H1 (cell line): ENCODE data around the gene MX1. TPM values are rescaled to one million over a fixed set of nuclear protein-coding genes. Genes with fewer than 3 reads are reported as not detected.

Experiments
- CTCF ChIA-PET: fragments of 300-600 bp; sonication (Branson Sonifier 250); formaldehyde crosslinking; loops from one replicate; lab custom pipeline; 2021; ENCODE audit not compliant: partially characterized antibody; lab: Charles Lee
- POLR2A ChIA-PET: fragments of 300-600 bp; sonication (Branson Sonifier 250); formaldehyde crosslinking; loops from one replicate; lab custom pipeline; 2021; ENCODE audit warnings: inconsistent platforms; ENCODE audit not compliant: partially characterized antibody; lab: Charles Lee
- DNase-seq, 2 experiments: peaks; one replicate each; pipeline versions ENCODE4 v3.0.0 to v3.0.0-alpha.2; 2010 to 2022; ENCODE audit warnings: low spot score in 2 of 2, low read depth in 1 of 2, mixed read lengths in 1 of 2
- FAIRE-seq: peaks from 2 replicates; lab custom pipeline; 2011; peaks lifted over from hg19 to GRCh38; lab: Jason Lieb, UNC
- H2AFZ ChIP-seq: 2 replicates; pipeline ENCODE4 v1.8.1; 2012; ENCODE audit warnings: low read length, inconsistent platforms
- H2AK5ac ChIP-seq: 2 replicates; pipeline ENCODE4 v1.6.1; 2013; ENCODE audit warnings: low read depth, low read length
- H2BK120ac ChIP-seq: replicated peaks from 2 replicates; pipeline ENCODE3; 2013; ENCODE audit warnings: low read depth, low read length, inconsistent platforms
- H2BK12ac ChIP-seq: 2 replicates; pipeline ENCODE4 v1.6.1; 2013; ENCODE audit warnings: low read depth, low read length
- H2BK15ac ChIP-seq: 2 replicates; pipeline ENCODE4 v1.6.1; 2013; ENCODE audit warnings: low read length
- H2BK20ac ChIP-seq: 2 replicates; pipeline ENCODE4 v1.6.1; 2013; ENCODE audit warnings: low read length
- H2BK5ac ChIP-seq: 2 replicates; pipeline ENCODE4 v1.6.1; 2013; ENCODE audit warnings: low read depth, low read length
- H3K14ac ChIP-seq: 2 replicates; pipeline ENCODE4 v1.6.1; 2013; ENCODE audit warnings: inconsistent platforms; ENCODE audit not compliant: insufficient read length
- H3K18ac ChIP-seq: 2 replicates; pipeline ENCODE4 v1.6.1; 2013; ENCODE audit warnings: low read length; ENCODE audit errors: extremely low read depth
- H3K23ac ChIP-seq: 2 replicates; pipeline ENCODE4 v1.6.1; 2013; ENCODE audit warnings: inconsistent platforms; ENCODE audit not compliant: insufficient read length
- H3K23me2 ChIP-seq: 2 replicates; pipeline ENCODE4 v1.6.1; 2013; ENCODE audit warnings: low read depth, low read length
- H3K27ac ChIP-seq: 2 replicates; pipeline ENCODE4 v1.6.1; 2011; ENCODE audit warnings: low read depth, low read length, inconsistent platforms
- H3K27me3 ChIP-seq, 4 experiments: replicated peaks in 1 of 4; 1 replicate in 1 of 4; 2 replicates in 3 of 4; pipeline versions ENCODE4 v1.6.1 to v1.8.1; 2011 to 2013; ENCODE audit warnings: low read length in 3 of 4, mild to moderate bottlenecking in 3 of 4, inconsistent platforms in 2 of 4, mixed read lengths in 2 of 4, moderate library complexity in 1 of 4; ENCODE audit not compliant: control insufficient read depth in 3 of 4, insufficient read depth in 3 of 4; ENCODE audit errors: extremely low read depth in 1 of 4
- H3K36me3 ChIP-seq, 4 experiments: 2 replicates each; pipeline versions ENCODE4 v1.6.1 to v1.8.1; 2011 to 2013; ENCODE audit warnings: mild to moderate bottlenecking in 4 of 4, low read length in 3 of 4, moderate library complexity in 2 of 4, control low read depth in 1 of 4, inconsistent platforms in 1 of 4; ENCODE audit not compliant: insufficient read depth in 4 of 4, control insufficient read depth in 2 of 4
- H3K4ac ChIP-seq: replicated peaks from 2 replicates; pipeline ENCODE3; 2013; ENCODE audit warnings: low read length, low read depth, mixed read lengths, inconsistent platforms; ENCODE audit not compliant: insufficient read length
- H3K4me1 ChIP-seq, 4 experiments: replicated peaks in 1 of 4; 1 replicate in 1 of 4; 2 replicates in 3 of 4; pipeline versions ENCODE4 v1.6.1 to v1.8.1; 2011 to 2013; ENCODE audit warnings: low read length in 3 of 4, inconsistent platforms in 2 of 4, mixed read lengths in 1 of 4; ENCODE audit not compliant: insufficient read depth in 4 of 4, control insufficient read depth in 3 of 4
- H3K4me2 ChIP-seq, 2 experiments: 2 replicates each; pipeline versions ENCODE4 v1.6.1 to v1.8.1; 2011 to 2013; ENCODE audit warnings: low read depth in 2 of 2, low read length in 2 of 2, control low read depth in 1 of 2, inconsistent platforms in 1 of 2, mild to moderate bottlenecking in 1 of 2; ENCODE audit not compliant: insufficient read depth in 1 of 2
- H3K4me3 ChIP-seq, 4 experiments: fragments of 200-600, 300-600 bp in 1 of 4; sonication (generic), shearing (Covaris generic), sonication (Bioruptor Twin) in 1 of 4; 2 replicates each; pipeline versions ENCODE4 v1.5.1 to v1.8.1; 2011 to 2016; ENCODE audit warnings: low read length in 4 of 4, low read depth in 3 of 4, control low read depth in 2 of 4, inconsistent platforms in 2 of 4, mild to moderate bottlenecking in 2 of 4, mixed read lengths in 1 of 4, moderate library complexity in 1 of 4; ENCODE audit not compliant: insufficient read depth in 2 of 4; ENCODE audit errors: extremely low read depth in 1 of 4
- H3K56ac ChIP-seq: replicated peaks from 2 replicates; pipeline ENCODE3; 2013; ENCODE audit warnings: low read depth, mild to moderate bottlenecking, mixed read lengths, low read length, inconsistent platforms; ENCODE audit not compliant: insufficient read length
- H3K79me1 ChIP-seq: 2 replicates; pipeline ENCODE4 v1.6.1; 2013; ENCODE audit warnings: low read depth, low read length, control low read depth
- H3K79me2 ChIP-seq, 2 experiments: 2 replicates each; pipeline versions ENCODE4 v1.6.1 to v1.8.1; 2012 to 2013; ENCODE audit warnings: low read length in 2 of 2, mild to moderate bottlenecking in 2 of 2, inconsistent platforms in 1 of 2; ENCODE audit not compliant: insufficient read depth in 2 of 2, control insufficient read depth in 1 of 2
- H3K9ac ChIP-seq, 4 experiments: replicated peaks in 1 of 4; 1 replicate in 1 of 4; 2 replicates in 3 of 4; pipeline versions ENCODE4 v1.6.1 to v1.8.1; 2011 to 2013; ENCODE audit warnings: low read depth in 3 of 4, low read length in 3 of 4, control low read depth in 2 of 4, mild to moderate bottlenecking in 2 of 4, moderate library complexity in 2 of 4, inconsistent platforms in 1 of 4; ENCODE audit errors: extremely low read depth in 1 of 4
- H3K9me3 ChIP-seq, 2 experiments: 2 replicates each; pipeline versions ENCODE4 v1.6.1 to v1.8.1; 2012 to 2013; ENCODE audit warnings: mild to moderate bottlenecking in 2 of 2, moderate library complexity in 2 of 2, control low read depth in 1 of 2, inconsistent platforms in 1 of 2, low read depth in 1 of 2, low read length in 1 of 2, mixed read lengths in 1 of 2; ENCODE audit not compliant: insufficient read depth in 2 of 2
- H4K20me1 ChIP-seq, 2 experiments: replicated peaks in 1 of 2; 2 replicates each; pipeline versions ENCODE3 to v1.8.1; 2011 to 2013; ENCODE audit warnings: inconsistent platforms in 2 of 2, low read length in 2 of 2, mild to moderate bottlenecking in 1 of 2; ENCODE audit not compliant: insufficient read depth in 2 of 2, control insufficient read depth in 1 of 2
- H4K5ac ChIP-seq: 2 replicates; pipeline ENCODE4 v1.6.1; 2013; ENCODE audit warnings: low read length, low read depth, mixed read lengths, inconsistent platforms; ENCODE audit not compliant: insufficient read length
- H4K8ac ChIP-seq: 2 replicates; pipeline ENCODE4 v1.8.0; 2013; ENCODE audit warnings: mild to moderate bottlenecking, moderate library complexity, low read length, inconsistent platforms; ENCODE audit not compliant: insufficient read depth; ENCODE audit errors: extremely low read depth
- H4K91ac ChIP-seq: replicated peaks from 2 replicates; pipeline ENCODE3; 2013; ENCODE audit warnings: low read length, mixed read lengths, inconsistent platforms; ENCODE audit not compliant: insufficient read length
- CHD2 ChIP-seq: IDR thresholded peaks from 2 replicates; pipeline ENCODE4 v1.6.1; 2012; ENCODE audit warnings: low read length, improper control_type of control experiment
- CREB1 ChIP-seq: IDR thresholded peaks from 2 replicates; pipeline ENCODE4 v1.6.1; 2012; ENCODE audit warnings: inconsistent platforms
- EGR1 ChIP-seq: IDR thresholded peaks from 2 replicates; pipeline ENCODE4 v1.6.1; 2011; ENCODE audit warnings: low read depth, low read length, borderline replicate concordance
- EP300 ChIP-seq, 2 experiments: IDR thresholded peaks; 1 replicate in 1 of 2; 2 replicates in 1 of 2; pipeline ENCODE4 v1.6.1; 2011 to 2012; ENCODE audit warnings: low read depth in 2 of 2, low read length in 2 of 2, mild to moderate bottlenecking in 2 of 2, borderline replicate concordance in 1 of 2, inconsistent platforms in 1 of 2, moderate library complexity in 1 of 2
- NANOG ChIP-seq: IDR thresholded peaks from 2 replicates; pipeline ENCODE4 v1.6.1; 2011; ENCODE audit warnings: low read length, low read depth, mild to moderate bottlenecking, inconsistent platforms; ENCODE audit not compliant: insufficient read depth, poor library complexity, severe bottlenecking
- RFX5 ChIP-seq: IDR thresholded peaks from 2 replicates; pipeline ENCODE4 v1.6.1; 2011; ENCODE audit warnings: low read depth, low read length, improper control_type of control experiment, borderline replicate concordance
- SP1 ChIP-seq: IDR thresholded peaks from 2 replicates; pipeline ENCODE4 v1.6.1; 2011; ENCODE audit warnings: low read depth, low read length
- ZNF274 ChIP-seq: IDR thresholded peaks from 2 replicates; pipeline ENCODE4 v1.7.0; 2012; ENCODE audit warnings: low read length, borderline replicate concordance; ENCODE audit errors: extremely low read depth
- WGBS, 2 experiments: shearing (Covaris generic) in 1 of 2; methylation state at CpG; one replicate each; pipeline versions ENCODE4 v1.1.6 to v1.1.7; 2013 to 2015; ENCODE audit warnings: low lambda C conversion rate in 2 of 2, mixed read lengths in 2 of 2, inconsistent platforms in 1 of 2, low coverage in 1 of 2, missing lambda C conversion rate in 1 of 2; ENCODE audit not compliant: insufficient replicate concordance in 2 of 2, insufficient coverage in 1 of 2, insufficient read length in 1 of 2; ENCODE audit errors: extremely low coverage in 1 of 2, missing lambda C conversion rate in 1 of 2; 5-methylcytosine and 5-hydroxymethylcytosine counted together
- polyA plus RNA-seq, 7 experiments: library from polyadenylated mRNA; depleted of rRNA in 3 of 7; stranded (reverse) in 5 of 7; unstranded in 2 of 7; fragments of >200 nt in 5 of 7; fragments of 200-250 nt in 2 of 7; gene quantifications; 1 replicate in 5 of 7; 2 replicates in 1 of 7; 4 replicates in 1 of 7; pipeline versions ENCODE4 v1.2.1 to v1.2.3, GENCODE V29; 2011 to 2013; ENCODE audit warnings: missing spikeins in 2 of 7, mixed read lengths in 2 of 7
- total RNA-seq: library from RNA; stranded (reverse); fragmentation: NEBNext Ultra II Directional; extraction: Animal tissue kit (Norgen Biotek cat#: 25700); gene quantifications from 2 replicates; pipeline ENCODE4 v1.2.1, GENCODE V29; 2021

The MX1 gene
- total and polyA plus RNA-seq, 2 of the 8 experiments (the other 6 are each of a cell fraction or from before 2014, with no cell fraction given) = 3.8 to 5.7 TPM

GRCh38 chr21:41410767-41411448, 15.1 kb upstream of the MX1 start:
- H2BK5ac ChIP-seq = no peak overlapping the region
- no peak overlapping the region for H4K5ac ChIP-seq

More at GRCh38 chr21:41410767-41411448, 15.1 kb upstream of the MX1 start:
- no peak overlapping the region for H3K56ac ChIP-seq
- H2AFZ ChIP-seq = no peak overlapping the region
- no peak overlapping the region for H2BK15ac ChIP-seq
- FAIRE-seq (no peak), DNase-seq (no peak)
- WGBS, 2 experiments = 87% methylated on average over 5 of the region's 5 CpGs; no CpG with 5 or more reads in 1 of the 2 experiments
- no peak overlapping the region for H2BK120ac ChIP-seq
- 0 out of 2 replicates have a peak overlapping the region, but pooled peaks have one; percentile 33 for H2BK12ac ChIP-seq
- no peak overlapping the region for H3K14ac ChIP-seq
- H3K4me3 ChIP-seq = no peak overlapping the region
- no peak overlapping the region for H3K4me2 ChIP-seq
- no peak overlapping the region for H3K18ac ChIP-seq
- no peak overlapping the region for H4K91ac ChIP-seq
- TF ChIP-seq EGR1 = no peak
- no peak for TF ChIP-seq NANOG
- no peak for TF ChIP-seq SP1
- no peak for TF ChIP-seq CHD2
- TF ChIP-seq CREB1 = no peak
- TF ChIP-seq RFX5 = no peak
- no peak for TF ChIP-seq EP300 (IDR thresholded peaks at IDR 0.05; ENCODE audit: borderline replicate concordance in 1 of 2, low read depth in 2 of 2, low read length in 2 of 2)
- TF ChIP-seq ZNF274 = no peak
- no peak overlapping the region for H3K9ac ChIP-seq
- ChIA-PET POLR2A (no interaction called here), CTCF (interaction anchor here (0.9 to 3.5 kb wide), 15 partner anchors 9 to 241 kb away, joined by 3 to 21 read pairs (median 5); partner anchors contain the start of gene MX1)
- no peaks in the 10 kb centered on the region for H3K36me3 ChIP-seq
- no peak overlapping the region for H2BK20ac ChIP-seq
- H3K79me2 ChIP-seq = no peaks in the 10 kb centered on the region
- H3K27ac ChIP-seq = no peak overlapping the region
- no peaks in the 10 kb centered on the region for H3K23me2 ChIP-seq
- no peak overlapping the region for H2AK5ac ChIP-seq
- no peaks in the 10 kb centered on the region for H3K4me1 ChIP-seq
- H4K20me1 ChIP-seq = no peaks in the 10 kb centered on the region
- no peaks in the 10 kb centered on the region for H3K27me3 ChIP-seq
- 0 out of 4 replicates have a peak, but pooled peaks cover 0 to 2% of the 10 kb centered on the region in 2 experiments for H3K9me3 ChIP-seq
- no peak overlapping the region for H3K23ac ChIP-seq
- no peaks in the 10 kb centered on the region for H3K79me1 ChIP-seq
- H3K4ac ChIP-seq = no peak overlapping the region
- no peak overlapping the region for H4K8ac ChIP-seq
